22Rv1 (cell line): Measurements from ENCODE around the gene ABCD3.

ENCODE experiments used
- H3K27ac ChIP-seq: fragments of 450-650 bp; 2 replicates; pipeline ENCODE4 v1.5.1; 2017
- CTCF ChIP-seq: fragments of 450-650 bp; IDR thresholded peaks from 2 replicates; pipeline ENCODE4 v1.5.1; 2017; ENCODE audit warnings: mild to moderate bottlenecking
- ZFX ChIP-seq: fragments of 450-650 bp; IDR thresholded peaks from 2 replicates; pipeline ENCODE4 v1.6.1; 2017; ENCODE audit warnings: antibody characterized with exemption, borderline replicate concordance

ABCD3 gene

GRCh38 chr1:94399453-94399852, 18.7 kb upstream of the ABCD3 start:
- H3K27ac ChIP-seq = no peak overlapping the region
- TF ChIP-seq ZFX (no peak), CTCF (no peak)

- TF ChIP-seq CTCF = no peak
- TF ChIP-seq ZFX = no peak
- H3K27ac ChIP-seq = no peak overlapping the region
Observed at GRCh38 chr1:94401206-94401605, 17.0 kb upstream of the ABCD3 start.

GRCh38 chr1:94406446-94406845, 11.7 kb upstream of the ABCD3 start:
- TF ChIP-seq CTCF = no peak
- TF ChIP-seq ZFX = no peak
- H3K27ac ChIP-seq = 0 out of 2 replicates have a peak overlapping the region, but pooled peaks have one; percentile 19

GRCh38 chr1:94408104-94408830, 9.9 kb upstream of the ABCD3 start:
- no peak overlapping the region for H3K27ac ChIP-seq
- TF ChIP-seq CTCF = no peak

- H3K27ac ChIP-seq = no peak overlapping the region
- TF ChIP-seq ZFX (no peak), CTCF (no peak)
Observed at GRCh38 chr1:94411237-94411636, 7.0 kb upstream of the ABCD3 start.

GRCh38 chr1:94413311-94413710, 4.9 kb upstream of the ABCD3 start:
- TF ChIP-seq ZFX (no peak), CTCF (no peak)
- no peak overlapping the region for H3K27ac ChIP-seq

- peak overlapping the region; percentile 90 for H3K27ac ChIP-seq
- TF ChIP-seq CTCF (no peak), ZFX (no peak)
Observed at GRCh38 chr1:94416901-94417727, 1.1 kb upstream of the ABCD3 start.
